ENCODE results near the gene FOXP1.

The FOXP1 gene

GRCh38 chr3:71348001-71348632 is 235.4 kb downstream of the FOXP1 start:
- no peak for DNase-seq (ENCODE audit: extremely low spot score)
- TF ChIP-seq CTCF (IDR thresholded peaks at IDR 0.05; ENCODE audit: control extremely low read depth, extremely low read depth, low read depth, missing control alignments), result no peak
- ChIA-PET CTCF (no interaction called here), POLR2A (no interaction called here)

- ChIA-PET POLR2A (no interaction called here), CTCF (interaction anchor here (1.1 kb wide), 1 partner anchor 107 kb away, joined by 3 read pairs; no protein-coding TSS in a partner anchor)
- no peak for TF ChIP-seq CTCF (IDR thresholded peaks at IDR 0.05; ENCODE audit: control extremely low read depth, extremely low read depth, low read depth, missing control alignments)
- DNase-seq (ENCODE audit: extremely low spot score), result no peak
Measured at GRCh38 chr3:71346061-71346460, 237.5 kb downstream of the FOXP1 start.

- DNase-seq (ENCODE audit: extremely low spot score), result no peak
- no peak for TF ChIP-seq CTCF (IDR thresholded peaks at IDR 0.05; ENCODE audit: control extremely low read depth, extremely low read depth, low read depth, missing control alignments)
- CTCF ChIA-PET, result interaction anchor here (1.1 kb wide), 1 partner anchor 107 kb away, joined by 3 read pairs; no protein-coding TSS in a partner anchor
- POLR2A ChIA-PET, result no interaction called here
Measured at GRCh38 chr3:71345429-71346040, 238.0 kb downstream of the FOXP1 start.

- TF ChIP-seq CTCF (IDR thresholded peaks at IDR 0.05; ENCODE audit: control extremely low read depth, extremely low read depth, low read depth, missing control alignments), result no peak
- no peak for DNase-seq (ENCODE audit: extremely low spot score)
- POLR2A ChIA-PET, result no interaction called here
- CTCF ChIA-PET, result interaction anchor here (1.6 kb wide), 1 partner anchor 10 kb away, joined by 3 read pairs; no protein-coding TSS in a partner anchor
Measured at GRCh38 chr3:71341721-71342120, 241.8 kb downstream of the FOXP1 start.

- DNase-seq (ENCODE audit: extremely low spot score), result no peak
- TF ChIP-seq CTCF (IDR thresholded peaks at IDR 0.05; ENCODE audit: control extremely low read depth, extremely low read depth, low read depth, missing control alignments), result no peak
- CTCF ChIA-PET, result no interaction called here
Measured at GRCh38 chr3:71339049-71339448, 244.5 kb downstream of the FOXP1 start.

GRCh38 chr3:71332813-71333212 is 250.7 kb downstream of the FOXP1 start:
- ChIA-PET POLR2A (no interaction called here), CTCF (no interaction called here)
- no peak for TF ChIP-seq CTCF (IDR thresholded peaks at IDR 0.05; ENCODE audit: control extremely low read depth, extremely low read depth, low read depth, missing control alignments)
- DNase-seq (ENCODE audit: extremely low spot score), result no peak

More at GRCh38 chr3:71339049-71339448, 244.5 kb downstream of the FOXP1 start:
- POLR2A ChIA-PET, result no interaction called here

Data from GM10248 (cell line).